NB4 (cell line): Measurements from ENCODE around the gene ACACA.

ENCODE experiments used
- DNase-seq: peaks from one replicate; pipeline ENCODE4 v3.0.0; 2010; ENCODE audit warnings: low read depth
- H3K4me3 ChIP-seq: one replicate; pipeline ENCODE4 v1.5.1; 2011; ENCODE audit warnings: mild to moderate bottlenecking, low read depth, low read length, moderate library complexity
- CTCF ChIP-seq: IDR thresholded peaks from one replicate; pipeline ENCODE4 v1.5.1; 2012; ENCODE audit warnings: low read depth, low read length
- MYC ChIP-seq: IDR thresholded peaks from 2 replicates; pipeline ENCODE4 v1.6.1; 2011; ENCODE audit warnings: low read depth, low read length
- POLR2A ChIP-seq: IDR thresholded peaks from 2 replicates; pipeline ENCODE4 v1.6.1; 2011; ENCODE audit warnings: mild to moderate bottlenecking; ENCODE audit not compliant: insufficient read length; ENCODE audit errors: extremely low read depth
- TF ChIP-seq, protein P1 (sequence below): IDR thresholded peaks from 2 replicates; pipeline ENCODE4 v1.6.1; 2011; ENCODE audit warnings: low read depth, low read length

ACACA gene

GRCh38 chr17:37295888-37296287, 110.7 kb downstream of the ACACA start:
- TF ChIP-seq CTCF (no peak), MYC (no peak), POLR2A (no peak)
- TF ChIP-seq, protein P1, sequence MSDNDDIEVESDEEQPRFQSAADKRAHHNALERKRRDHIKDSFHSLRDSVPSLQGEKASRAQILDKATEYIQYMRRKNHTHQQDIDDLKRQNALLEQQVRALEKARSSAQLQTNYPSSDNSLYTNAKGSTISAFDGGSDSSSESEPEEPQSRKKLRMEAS: no peak
- H3K4me3 ChIP-seq: no peak overlapping the region
- DNase-seq: no peak

- DNase-seq: no peak
- H3K4me3 ChIP-seq: no peak overlapping the region
- TF ChIP-seq MYC (no peak), POLR2A (no peak), CTCF (no peak)
- TF ChIP-seq, protein P1: no peak
Observed at GRCh38 chr17:37294888-37295287, 111.7 kb downstream of the ACACA start.

- no peak overlapping the region for H3K4me3 ChIP-seq
- no peak for TF ChIP-seq CTCF
- no peak for TF ChIP-seq MYC
- TF ChIP-seq POLR2A: no peak
- TF ChIP-seq, protein P1: no peak
- DNase-seq: no peak
Observed at GRCh38 chr17:37293770-37294169, 112.9 kb downstream of the ACACA start.

GRCh38 chr17:37292429-37293139, 114.1 kb downstream of the ACACA start:
- H3K4me3 ChIP-seq: peak overlapping the region; percentile 39
- TF ChIP-seq, protein P1: peak; percentile 17; the same call in 1 of the 2 replicates
- TF ChIP-seq MYC: no peak
- peak; percentile 87 for DNase-seq

DNA sequence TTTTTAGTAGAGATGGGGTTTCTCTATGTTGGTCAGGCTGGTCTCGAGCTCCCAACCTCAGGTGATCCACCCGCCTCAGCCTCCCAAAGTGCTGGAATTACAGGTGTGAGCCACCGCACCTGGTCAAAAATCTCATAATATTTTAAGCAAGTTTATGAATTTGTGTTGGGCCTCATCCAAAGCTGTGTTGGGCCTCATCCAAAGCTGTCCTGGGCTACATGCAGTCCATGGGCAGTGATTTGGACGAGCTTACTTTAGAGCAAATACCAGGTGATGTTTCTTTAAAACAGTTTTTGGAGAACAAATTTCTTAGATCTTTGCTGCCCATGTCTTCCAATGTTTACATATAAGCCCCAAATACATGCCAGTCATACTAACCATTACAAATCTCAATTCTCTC, 115.3 kb downstream of the ACACA start:
- no peak for DNase-seq
- TF ChIP-seq MYC (no peak), CTCF (no peak), POLR2A (no peak)
- TF ChIP-seq, protein P1: no peak
- no peak overlapping the region for H3K4me3 ChIP-seq

DNA sequence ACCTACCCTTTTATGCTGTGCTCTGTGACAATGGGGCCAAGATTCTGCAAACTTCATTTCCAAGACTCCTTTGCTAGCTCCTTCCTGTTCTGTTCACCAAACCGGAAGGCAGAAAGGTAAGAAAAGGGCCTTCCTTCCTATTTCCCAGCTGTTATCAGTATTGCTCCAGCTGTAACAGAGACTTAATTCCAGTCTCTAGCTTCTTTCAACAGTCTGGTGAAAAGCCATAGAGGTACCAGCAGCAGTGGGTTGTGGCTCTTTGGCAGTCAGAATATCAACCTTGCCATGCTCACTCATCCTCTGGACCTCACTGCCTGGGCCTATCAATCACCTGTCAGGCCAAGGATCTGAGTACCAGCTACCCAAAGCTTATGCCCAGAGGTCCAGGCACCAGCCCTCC, 120.2 kb downstream of the ACACA start:
- no peak for TF ChIP-seq POLR2A
- no peak for TF ChIP-seq MYC
- TF ChIP-seq, protein P1: no peak
- no peak for TF ChIP-seq CTCF
- no peak overlapping the region for H3K4me3 ChIP-seq
- no peak for DNase-seq
